ENCODE measurements around the gene TUFT1. TPM values are rescaled to one million over a fixed set of nuclear protein-coding genes. Genes with fewer than 3 reads are reported as not detected.

The TUFT1 gene, protein sequence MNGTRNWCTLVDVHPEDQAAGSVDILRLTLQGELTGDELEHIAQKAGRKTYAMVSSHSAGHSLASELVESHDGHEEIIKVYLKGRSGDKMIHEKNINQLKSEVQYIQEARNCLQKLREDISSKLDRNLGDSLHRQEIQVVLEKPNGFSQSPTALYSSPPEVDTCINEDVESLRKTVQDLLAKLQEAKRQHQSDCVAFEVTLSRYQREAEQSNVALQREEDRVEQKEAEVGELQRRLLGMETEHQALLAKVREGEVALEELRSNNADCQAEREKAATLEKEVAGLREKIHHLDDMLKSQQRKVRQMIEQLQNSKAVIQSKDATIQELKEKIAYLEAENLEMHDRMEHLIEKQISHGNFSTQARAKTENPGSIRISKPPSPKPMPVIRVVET
- 1 to 10 TPM; 3.5 to 5.4 (median 4.5) TPM for total RNA-seq
- polyA plus RNA-seq, result 3.5 TPM
- long read RNA-seq, donor 1, transcript TUFT1-202 (12 exons, 3,033 nt), result major isoform, 5 of 9 reads
- long read RNA-seq, donor 1, partial matches to known transcripts, result 1 of 9 reads
- long read RNA-seq, donor 1, other reads (novel, unspliced or antisense), result 1 of 9 reads
- long read RNA-seq, donor 2, partial matches to known transcripts, result 1 of 6 reads
- long read RNA-seq, donor 2, other reads (novel, unspliced or antisense), result 1 of 6 reads
- long read RNA-seq, donor 3, transcript TUFT1-202 (12 exons, 3,033 nt), result major isoform, 17 of 24 reads
- long read RNA-seq, donor 3, partial matches to known transcripts, result 3 of 24 reads
- long read RNA-seq, donor 3, other reads (novel, unspliced or antisense), result 2 of 24 reads
- long read RNA-seq, donor 4, transcript TUFT1-202 (12 exons, 3,033 nt), result major isoform, 5 of 7 reads
- long read RNA-seq, donor 4, partial matches to known transcripts, result 1 of 7 reads
- long read RNA-seq, donor 4, other reads (novel, unspliced or antisense), result 0 of 7 reads

DNA sequence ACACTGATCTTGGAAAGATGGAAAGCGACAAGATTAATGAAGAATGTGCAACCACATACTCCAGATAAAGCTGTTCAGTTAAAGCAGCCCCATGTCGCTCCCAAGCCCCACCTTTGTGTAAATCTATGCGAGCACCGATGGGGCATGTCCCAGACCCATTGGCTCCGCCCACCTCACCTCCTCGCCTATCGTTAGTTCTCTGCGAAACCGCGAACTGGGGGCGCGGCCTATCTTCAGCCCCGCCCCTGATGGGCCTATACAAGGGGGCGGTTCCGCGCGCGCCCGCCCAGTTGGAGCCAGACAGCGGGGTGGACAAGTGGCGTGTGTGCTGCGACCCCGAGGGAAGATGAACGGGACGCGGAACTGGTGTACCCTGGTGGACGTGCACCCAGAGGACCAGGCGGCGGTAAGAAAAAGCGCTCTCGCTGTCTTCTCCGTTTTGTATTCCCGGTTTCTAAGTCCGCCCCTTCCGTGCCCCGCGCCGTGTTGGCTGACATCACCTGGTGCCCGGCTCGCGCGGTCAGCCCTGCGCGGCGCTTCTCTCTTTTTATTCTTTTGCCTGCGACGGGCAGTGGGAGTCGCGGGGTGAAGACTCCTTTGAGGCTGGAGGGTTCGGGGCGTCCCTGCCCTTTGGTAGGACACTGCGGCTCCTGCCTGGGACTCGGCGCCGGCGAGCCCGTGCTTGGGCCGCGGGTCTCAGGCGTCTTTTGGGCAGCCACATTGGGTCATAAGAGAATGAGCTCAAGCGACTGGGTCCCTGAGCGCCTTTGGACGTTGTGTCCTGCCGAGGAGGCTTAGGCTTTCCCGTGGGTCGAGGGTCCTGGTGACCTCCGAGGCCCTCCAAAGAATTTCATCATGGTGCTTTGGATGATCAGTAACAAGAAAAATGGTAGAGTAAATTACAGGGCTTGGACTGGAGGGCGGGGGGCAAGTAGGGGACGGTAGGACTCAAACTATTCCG, at the start of gene TUFT1:
TSS of gene TUFT1 (plus strand) at position 289 of the 961 bp plus-strand sequence. CDS start at position 347, 58 bp downstream.
- intact Hi-C loops (cut with DNase I), result no loop called here

DNA sequence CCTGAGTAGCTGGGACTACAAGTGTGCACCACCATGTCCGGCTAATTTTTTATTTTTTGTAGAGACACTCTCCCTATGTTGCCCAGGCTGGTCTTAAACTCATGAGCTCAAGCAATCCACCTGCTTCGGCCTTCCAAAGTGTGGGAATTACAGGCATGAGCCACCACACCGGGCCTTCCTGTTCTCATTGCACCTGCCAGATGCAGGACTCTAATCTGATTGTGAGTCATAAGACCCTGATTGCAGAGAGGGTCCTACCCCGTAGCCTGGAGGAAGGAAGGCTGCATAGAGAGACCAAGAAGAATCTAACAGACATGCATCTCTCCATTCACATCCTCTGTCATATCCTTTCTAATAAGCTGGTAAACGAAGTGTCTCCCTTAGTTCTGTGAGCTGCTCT, 48.5 kb upstream of the TUFT1 start:
- 81% methylated on average over 5 of the region's 5 CpGs for WGBS
- H3K4me1 ChIP-seq (ENCODE audit: control insufficient read depth, insufficient read depth, low read length), result no peaks in the 10 kb centered on the region
- no peak for ATAC-seq
- no peak overlapping the region for H3K27ac ChIP-seq (ENCODE audit: low read length)
- H3K9me3 ChIP-seq (ENCODE audit: control insufficient read depth, low read length), result no peaks in the 10 kb centered on the region
- H3K27me3 ChIP-seq (ENCODE audit: control insufficient read depth, insufficient read depth), result no peaks in the 10 kb centered on the region
- no peak for DNase-seq
- intact Hi-C loops (cut with DNase I), result no loop called here
- no peak overlapping the region for H3K4me3 ChIP-seq (ENCODE audit: low read length)

More for the DNA sequence above, at the start of gene TUFT1:
- peak within 1 kb of the TSS; percentile 67 for H3K4me3 ChIP-seq (ENCODE audit: low read length)
- H3K27me3 ChIP-seq (ENCODE audit: control insufficient read depth, insufficient read depth), result no peaks in the 10 kb centered on the region
- 2% methylated on average over 70 of the region's 70 CpGs for WGBS
- ATAC-seq (peak; percentile 97 to 98), DNase-seq (peak; percentile 94 to 98 (median 96))
- no peaks in the 10 kb centered on the region for H3K9me3 ChIP-seq (ENCODE audit: control insufficient read depth, low read length)
- H3K4me1 ChIP-seq (ENCODE audit: control insufficient read depth, insufficient read depth, low read length), result peaks cover 6% of the 10 kb centered on the region
- H3K27ac ChIP-seq (ENCODE audit: low read length), result peak within 1 kb of the TSS; percentile 16

DNA sequence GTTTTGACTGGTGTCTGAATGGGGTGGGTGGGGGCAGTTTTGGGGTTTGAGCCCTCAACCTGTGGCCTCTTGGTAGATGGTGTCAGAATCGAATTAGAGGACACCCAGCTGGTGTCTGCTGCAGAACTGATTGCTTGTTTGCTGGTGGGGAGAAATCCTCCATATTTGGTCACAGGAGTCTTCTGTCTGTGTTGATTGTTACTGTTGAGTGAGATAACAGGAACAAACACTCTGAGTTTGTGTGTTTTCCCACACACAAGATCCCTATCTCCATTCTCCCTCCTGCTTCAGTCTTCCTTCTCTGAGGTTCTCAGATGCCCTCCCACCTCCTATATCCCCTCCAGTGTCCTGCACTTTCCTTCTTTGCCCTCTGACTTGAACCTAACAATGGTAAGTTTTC, 48.0 kb upstream of the TUFT1 start:
- H3K9me3 ChIP-seq (ENCODE audit: control insufficient read depth, low read length), result no peaks in the 10 kb centered on the region
- H3K27ac ChIP-seq (ENCODE audit: low read length), result no peak overlapping the region
- H3K4me1 ChIP-seq (ENCODE audit: control insufficient read depth, insufficient read depth, low read length), result no peaks in the 10 kb centered on the region
- H3K27me3 ChIP-seq (ENCODE audit: control insufficient read depth, insufficient read depth), result no peaks in the 10 kb centered on the region
- no peak overlapping the region for H3K4me3 ChIP-seq (ENCODE audit: low read length)
- ATAC-seq (no peak), DNase-seq (no peak)
- 73% methylated on average over 1 of the region's 1 CpG for WGBS
- intact Hi-C loops (cut with DNase I), result no loop called here

DNA sequence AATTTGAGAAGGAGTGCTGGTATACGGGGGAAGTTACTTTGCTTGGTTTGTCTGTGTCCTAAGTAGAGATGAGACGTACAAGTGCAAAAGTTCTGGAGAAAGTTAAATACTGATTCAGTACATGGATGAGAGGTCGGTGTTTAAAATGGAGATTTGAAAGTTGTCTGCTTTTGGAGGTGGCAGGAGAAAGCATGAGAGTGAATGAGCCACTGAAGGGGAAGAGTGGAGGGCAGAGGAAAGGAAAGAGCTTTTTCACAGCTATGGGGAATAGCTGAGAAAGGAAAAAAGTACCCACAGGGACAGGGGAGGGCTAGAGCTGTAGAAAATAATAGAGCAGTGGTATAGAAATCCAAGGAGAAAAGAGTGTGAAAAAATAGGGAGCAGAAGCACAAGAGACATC, 47.1 kb upstream of the TUFT1 start:
- H3K27me3 ChIP-seq (ENCODE audit: control insufficient read depth, insufficient read depth), result no peaks in the 10 kb centered on the region
- DNase-seq, result no peak
- WGBS, result 75% methylated on average over 3 of the region's 3 CpGs
- H3K27ac ChIP-seq (ENCODE audit: low read length), result no peak overlapping the region
- intact Hi-C loops (cut with DNase I), result no loop called here
- no peaks in the 10 kb centered on the region for H3K9me3 ChIP-seq (ENCODE audit: control insufficient read depth, low read length)
- no peak overlapping the region for H3K4me3 ChIP-seq (ENCODE audit: low read length)
- no peaks in the 10 kb centered on the region for H3K4me1 ChIP-seq (ENCODE audit: control insufficient read depth, insufficient read depth, low read length)
- no peak for ATAC-seq

DNA sequence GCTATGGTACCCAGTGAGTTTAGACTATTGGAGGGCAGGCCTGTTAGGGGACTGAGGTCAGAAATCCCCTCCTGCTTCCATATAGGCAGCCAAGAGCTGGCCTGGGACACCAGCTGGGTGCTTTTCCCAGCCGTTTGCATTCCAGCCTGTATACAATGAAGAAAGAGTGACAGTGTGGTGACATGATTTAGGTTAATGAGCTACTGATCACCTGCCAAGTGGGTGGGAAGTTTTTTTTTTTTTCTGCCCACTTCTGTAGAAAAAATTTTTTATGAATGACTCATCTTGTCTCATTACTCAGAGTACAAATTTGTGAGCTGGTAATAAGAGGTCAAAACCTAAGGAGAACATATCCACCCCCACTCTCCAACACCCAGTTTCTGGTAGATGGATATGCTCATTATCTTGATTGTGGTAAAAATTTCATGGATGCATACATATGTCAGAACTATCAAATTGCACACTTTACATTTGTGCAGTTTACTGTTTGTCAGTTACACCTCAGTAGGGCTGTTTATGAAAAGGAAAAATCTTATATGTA, 45.3 kb upstream of the TUFT1 start:
- H3K27me3 ChIP-seq (ENCODE audit: control insufficient read depth, insufficient read depth), result no peaks in the 10 kb centered on the region
- no peaks in the 10 kb centered on the region for H3K4me1 ChIP-seq (ENCODE audit: control insufficient read depth, insufficient read depth, low read length)
- H3K4me3 ChIP-seq (ENCODE audit: low read length), result no peak overlapping the region
- DNase-seq (no peak), ATAC-seq (peak in 1 of 2 donors; percentile 20)
- no peak overlapping the region for H3K27ac ChIP-seq (ENCODE audit: low read length)
- 0% methylated on average over 1 of the region's 1 CpG for WGBS
- H3K9me3 ChIP-seq (ENCODE audit: control insufficient read depth, low read length), result no peaks in the 10 kb centered on the region
- intact Hi-C loops (cut with DNase I), result no loop called here

DNA sequence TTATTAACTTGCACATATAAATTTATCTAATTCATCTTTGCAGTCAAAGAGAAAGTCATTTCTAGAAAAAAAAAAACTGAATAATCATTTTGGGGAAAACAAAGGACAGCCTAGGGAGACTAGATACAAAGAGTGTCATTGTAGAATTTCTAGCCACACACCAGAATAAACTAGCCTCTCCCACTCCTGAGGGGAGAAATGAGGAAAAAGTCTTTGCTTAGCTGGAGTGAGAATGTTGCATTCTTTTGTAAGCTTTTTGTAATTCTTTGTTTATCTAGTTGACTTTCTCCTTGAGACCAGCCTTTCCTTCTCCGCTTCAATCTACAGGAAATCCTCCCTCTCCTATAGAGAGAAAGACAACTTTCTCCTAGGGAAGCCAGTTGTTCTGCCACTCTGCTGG, 44.8 kb upstream of the TUFT1 start:
- Histone ChIP-seq H3K4me3 (ENCODE audit: low read length) (no peak overlapping the region), H3K27me3 (ENCODE audit: control insufficient read depth, insufficient read depth) (no peaks in the 10 kb centered on the region), H3K27ac (ENCODE audit: low read length) (no peak overlapping the region), H3K9me3 (ENCODE audit: control insufficient read depth, low read length) (no peaks in the 10 kb centered on the region), H3K4me1 (ENCODE audit: control insufficient read depth, insufficient read depth, low read length) (no peaks in the 10 kb centered on the region)
- 50% methylated on average over 1 of the region's 1 CpG for WGBS
- DNase-seq (no peak), ATAC-seq (no peak)
- intact Hi-C loops (cut with DNase I), result no loop called here

DNA sequence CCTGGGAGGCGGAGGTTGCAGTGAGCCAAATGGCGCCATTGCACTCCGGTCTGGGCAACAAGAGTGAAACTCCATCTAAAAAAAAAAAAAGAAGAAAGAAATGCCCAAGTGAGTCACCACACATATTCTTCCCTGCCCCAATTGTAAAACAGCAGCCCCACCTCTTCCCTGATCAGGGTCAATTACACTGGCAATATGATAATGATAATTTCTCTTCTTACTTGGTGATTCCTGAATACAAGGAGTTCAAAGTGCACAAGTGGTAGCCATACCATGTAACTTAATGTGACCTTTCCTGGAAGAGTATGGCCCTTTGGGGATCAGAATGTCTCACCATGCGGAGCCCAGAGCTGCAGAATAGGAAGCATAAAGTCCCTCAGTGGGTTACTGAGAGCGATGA, 40.7 kb upstream of the TUFT1 start:
- H3K4me3 ChIP-seq (ENCODE audit: low read length), result no peak overlapping the region
- 90% methylated on average over 5 of the region's 5 CpGs for WGBS
- H3K27me3 ChIP-seq (ENCODE audit: control insufficient read depth, insufficient read depth), result no peaks in the 10 kb centered on the region
- no peaks in the 10 kb centered on the region for H3K9me3 ChIP-seq (ENCODE audit: control insufficient read depth, low read length)
- DNase-seq (no peak), ATAC-seq (no peak)
- H3K27ac ChIP-seq (ENCODE audit: low read length), result no peak overlapping the region
- intact Hi-C loops (cut with DNase I), result no loop called here
- no peaks in the 10 kb centered on the region for H3K4me1 ChIP-seq (ENCODE audit: control insufficient read depth, insufficient read depth, low read length)

DNA sequence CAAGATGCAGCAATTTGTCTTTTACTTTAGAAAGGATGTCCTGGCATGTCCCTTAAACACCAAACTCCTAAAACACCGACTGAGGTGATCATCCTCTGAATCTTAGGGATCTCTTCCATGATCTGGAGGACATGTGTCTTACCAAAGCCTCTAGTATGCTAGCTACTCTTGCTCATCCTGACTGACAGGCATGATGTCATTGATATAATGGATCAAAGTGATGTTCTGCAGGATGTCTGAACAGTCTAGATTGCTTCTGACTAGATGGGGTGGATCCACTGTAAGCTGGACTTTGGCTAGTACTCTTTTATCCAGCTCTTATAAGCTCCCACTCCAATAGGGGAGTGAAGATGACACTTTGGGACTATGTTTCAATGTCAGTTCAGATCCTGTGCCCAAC, 40.2 kb upstream of the TUFT1 start:
- DNase-seq, result no peak
- no peak for ATAC-seq
- H3K27me3 ChIP-seq (ENCODE audit: control insufficient read depth, insufficient read depth), result no peaks in the 10 kb centered on the region
- intact Hi-C loops (cut with DNase I), result no loop called here
- 90% methylated on average over 1 of the region's 1 CpG for WGBS
- no peak overlapping the region for H3K4me3 ChIP-seq (ENCODE audit: low read length)
- H3K9me3 ChIP-seq (ENCODE audit: control insufficient read depth, low read length), result no peaks in the 10 kb centered on the region
- no peaks in the 10 kb centered on the region for H3K4me1 ChIP-seq (ENCODE audit: control insufficient read depth, insufficient read depth, low read length)
- no peak overlapping the region for H3K27ac ChIP-seq (ENCODE audit: low read length)

DNA sequence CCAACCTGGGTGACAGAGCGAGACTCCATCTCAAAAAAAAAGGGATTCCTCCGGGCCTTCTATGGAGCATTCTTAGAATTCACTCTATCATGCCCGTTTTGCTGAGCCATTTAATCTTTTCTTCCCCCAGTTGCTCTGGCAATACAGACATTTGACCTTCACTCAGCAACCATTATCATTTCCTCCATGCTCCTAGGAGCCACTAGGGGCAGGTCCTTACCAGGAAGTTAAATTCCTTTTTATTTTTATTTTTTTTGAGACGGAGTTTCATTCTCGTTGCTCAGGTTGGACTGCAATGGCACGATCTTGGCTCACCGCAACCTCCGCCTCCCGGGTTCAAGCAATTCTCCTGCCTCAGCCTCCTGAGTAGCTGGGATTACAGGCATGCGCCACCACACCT, 38.6 kb upstream of the TUFT1 start:
- 73% methylated on average over 10 of the region's 10 CpGs for WGBS
- H3K4me1 ChIP-seq (ENCODE audit: control insufficient read depth, insufficient read depth, low read length), result no peaks in the 10 kb centered on the region
- no peak overlapping the region for H3K27ac ChIP-seq (ENCODE audit: low read length)
- no peaks in the 10 kb centered on the region for H3K27me3 ChIP-seq (ENCODE audit: control insufficient read depth, insufficient read depth)
- no peak for ATAC-seq
- intact Hi-C loops (cut with DNase I), result no loop called here
- no peak for DNase-seq
- no peak overlapping the region for H3K4me3 ChIP-seq (ENCODE audit: low read length)
- no peaks in the 10 kb centered on the region for H3K9me3 ChIP-seq (ENCODE audit: control insufficient read depth, low read length)

DNA sequence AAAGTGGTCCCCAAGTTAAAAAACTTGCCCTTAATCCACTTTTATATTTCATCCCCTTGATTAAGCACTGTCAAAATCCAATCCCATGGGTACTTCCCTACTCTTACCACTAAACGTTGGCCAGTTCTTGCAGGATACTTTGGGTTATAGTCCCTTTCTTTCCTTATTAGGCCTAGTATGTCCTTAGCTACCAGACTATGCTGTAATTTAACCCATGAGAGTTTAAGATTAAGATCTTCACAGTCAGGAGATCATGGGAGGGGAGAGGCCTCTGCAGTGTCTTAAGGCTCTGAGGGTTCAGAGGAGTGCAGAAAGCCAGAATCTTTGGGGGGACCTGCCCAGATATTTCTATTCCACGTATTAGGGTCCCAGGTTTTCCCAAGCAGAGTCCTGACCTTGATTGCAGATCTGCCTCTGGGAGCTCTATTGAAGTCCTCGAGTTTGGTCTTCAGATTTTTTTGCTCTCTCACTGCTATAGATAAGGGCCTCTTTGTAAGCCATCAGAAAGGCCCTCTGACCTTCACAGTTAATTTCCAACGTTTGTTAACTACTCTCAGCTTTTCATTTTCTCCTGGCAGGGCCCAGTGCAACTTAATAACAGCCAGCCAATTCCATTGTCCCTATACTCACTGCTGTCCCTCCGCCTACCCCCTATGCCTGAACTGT, 37.9 kb upstream of the TUFT1 start:
- Histone ChIP-seq H3K4me3 (ENCODE audit: low read length) (no peak overlapping the region), H3K9me3 (ENCODE audit: control insufficient read depth, low read length) (no peaks in the 10 kb centered on the region), H3K4me1 (ENCODE audit: control insufficient read depth, insufficient read depth, low read length) (no peaks in the 10 kb centered on the region), H3K27me3 (ENCODE audit: control insufficient read depth, insufficient read depth) (no peaks in the 10 kb centered on the region), H3K27ac (ENCODE audit: low read length) (no peak overlapping the region)
- WGBS, result 66% methylated on average over 5 of the region's 5 CpGs
- no peak for ATAC-seq
- intact Hi-C loops (cut with DNase I), result no loop called here
- no peak for DNase-seq

Measured in right cardiac atrium (tissue), 5 donors.